Tibial artery (tissue), 4 donors: ENCODE data around the gene TOMM7.

ENCODE experiments used
- DNase-seq, 2 donors: peaks; one replicate each; pipeline ENCODE4 v3.0.0-alpha.2; 2019
- H3K27ac ChIP-seq, 2 donors: fragments of 200-600 bp; sonication (generic) in 1 of 2; 1 replicate in 1 of 2; 2 replicates in 1 of 2; pipeline ENCODE4 v1.5.1; 2018 to 2019; ENCODE audit warnings: mild to moderate bottlenecking in 1 of 2
- H3K27me3 ChIP-seq, 2 donors: fragments of 200-600 bp; sonication (generic) in 1 of 2; one replicate each; pipeline versions ENCODE4 v1.5.1 to v1.6.0; 2016 to 2019
- H3K36me3 ChIP-seq, 3 donors: fragments of 200-600 bp; sonication (generic) in 2 of 3; one replicate each; pipeline ENCODE4 v1.5.1; 2016 to 2019; ENCODE audit warnings: mild to moderate bottlenecking in 2 of 3
- H3K4me1 ChIP-seq, 4 donors: fragments of 200-600 bp; sonication (generic) in 2 of 4; 1 replicate in 3 of 4; 2 replicates in 1 of 4; pipeline ENCODE4 v1.5.1; 2016 to 2019
- H3K4me3 ChIP-seq, 2 donors: fragments of 200-600 bp; sonication (generic) in 1 of 2; 1 replicate in 1 of 2; 2 replicates in 1 of 2; pipeline ENCODE4 v1.5.1; 2018 to 2019; ENCODE audit warnings: mild to moderate bottlenecking in 2 of 2
- H3K9me3 ChIP-seq, 3 donors: fragments of 200-600 bp; sonication (generic) in 1 of 3; one replicate each; pipeline ENCODE4 v1.5.1; 2016 to 2019
- CTCF ChIP-seq, 2 experiments: fragments of 200-600 bp in 1 of 2; fragments of 450-650 bp in 1 of 2; IDR thresholded peaks; one replicate each; pipeline ENCODE4 v1.5.1; 2017 to 2019; ENCODE audit warnings: antibody characterized with exemption in 2 of 2, mild to moderate bottlenecking in 1 of 2, moderate library complexity in 1 of 2
- intact Hi-C: fragments of 100-400 bp; cut with DNase I; formaldehyde crosslinking; loops from one replicate; pipeline ENCODE4 v1.15.0; 2023; ENCODE audit warnings: low total_unique reads

The TOMM7 gene

GRCh38 chr7:22819476-22819875 is 3.2 kb downstream of the TOMM7 start:
- no peaks in the 10 kb centered on the region for H3K9me3 ChIP-seq
- H3K27me3 ChIP-seq, result no peaks in the 10 kb centered on the region
- H3K36me3 ChIP-seq, result peaks cover 10 to 31% (median 14%) of the 10 kb centered on the region in 3 donors
- DNase-seq, result no peak
- peaks cover 0 to 36% (median 15%) of the 10 kb centered on the region in 4 donors for H3K4me1 ChIP-seq
- intact Hi-C loops, result no loop called here
- no peak overlapping the region for H3K27ac ChIP-seq
- no peak for TF ChIP-seq CTCF (IDR thresholded peaks at IDR 0.05)
- H3K4me3 ChIP-seq, result no peak overlapping the region

DNA sequence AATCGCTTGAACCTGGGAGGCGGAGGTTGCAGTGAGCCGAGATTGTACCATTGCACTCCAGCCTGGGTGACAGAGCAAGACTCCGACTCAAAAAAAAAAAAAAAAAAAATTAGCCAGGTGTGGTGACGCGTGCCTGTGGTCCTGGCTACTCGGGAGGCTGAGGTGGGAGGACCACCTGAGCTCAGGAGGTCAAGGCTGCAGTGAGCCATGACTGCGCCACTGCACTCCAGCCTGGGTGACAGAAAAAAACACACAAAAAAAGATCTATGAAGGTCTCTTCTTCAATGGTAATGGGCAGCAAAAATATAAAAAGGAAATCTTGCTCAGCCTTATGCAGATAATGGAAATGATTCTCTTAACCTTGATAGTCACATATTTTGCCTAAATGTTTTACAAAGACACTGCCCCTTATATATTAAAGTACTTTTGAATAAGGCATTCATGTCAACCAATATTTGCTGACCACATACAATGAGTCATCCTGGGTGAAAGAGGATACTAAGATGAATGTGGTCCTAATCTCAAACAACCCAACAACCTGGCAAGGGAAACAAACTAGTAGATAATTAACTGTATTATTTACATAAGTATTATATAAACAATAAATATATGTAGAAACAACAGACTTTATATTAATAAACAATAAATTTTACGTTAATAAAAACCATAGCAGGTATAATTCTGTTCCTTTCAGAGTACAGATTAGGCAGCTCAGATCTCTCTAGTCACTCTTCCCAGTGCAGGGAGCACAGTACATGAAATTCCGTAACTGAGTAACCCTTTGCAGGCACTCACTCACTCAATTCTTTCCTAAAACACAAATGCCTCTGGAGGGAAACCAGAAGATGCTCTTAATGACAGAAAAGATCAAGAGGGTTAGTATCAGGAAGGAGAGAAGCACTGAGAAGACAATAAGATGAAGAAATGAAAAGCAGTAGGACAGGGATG is 8.1 kb downstream of the TOMM7 start:
- H3K9me3 ChIP-seq, result no peaks in the 10 kb centered on the region
- peaks cover 0 to 5% (median 0%) of the 10 kb centered on the region in 4 donors for H3K4me1 ChIP-seq
- DNase-seq, result no peak
- H3K36me3 ChIP-seq, result peaks cover 17 to 65% (median 17%) of the 10 kb centered on the region in 3 donors
- intact Hi-C loops, result no loop called here
- no peak for TF ChIP-seq CTCF (IDR thresholded peaks at IDR 0.05)
- no peaks in the 10 kb centered on the region for H3K27me3 ChIP-seq
- no peak overlapping the region for H3K4me3 ChIP-seq
- no peak overlapping the region for H3K27ac ChIP-seq

- H3K4me3 ChIP-seq, result no peak overlapping the region
- no peaks in the 10 kb centered on the region for H3K9me3 ChIP-seq
- TF ChIP-seq CTCF (IDR thresholded peaks at IDR 0.05), result no peak
- DNase-seq, result no peak
- no peak overlapping the region for H3K27ac ChIP-seq
- intact Hi-C loops, result no loop called here
- no peaks in the 10 kb centered on the region for H3K4me1 ChIP-seq
- peaks cover 14 to 56% (median 17%) of the 10 kb centered on the region in 3 donors for H3K36me3 ChIP-seq
- no peaks in the 10 kb centered on the region for H3K27me3 ChIP-seq
Measured at GRCh38 chr7:22812353-22812752, 10.3 kb downstream of the TOMM7 start.

GRCh38 chr7:22811746-22812280 is 10.8 kb downstream of the TOMM7 start:
- Histone ChIP-seq H3K27me3 (no peaks in the 10 kb centered on the region), H3K4me3 (no peak overlapping the region), H3K27ac (no peak overlapping the region), H3K36me3 (peaks cover 9 to 51% (median 17%) of the 10 kb centered on the region in 3 donors), H3K9me3 (no peaks in the 10 kb centered on the region), H3K4me1 (no peaks in the 10 kb centered on the region)
- no peak for TF ChIP-seq CTCF (IDR thresholded peaks at IDR 0.05)
- intact Hi-C loops, result no loop called here
- no peak for DNase-seq

DNA sequence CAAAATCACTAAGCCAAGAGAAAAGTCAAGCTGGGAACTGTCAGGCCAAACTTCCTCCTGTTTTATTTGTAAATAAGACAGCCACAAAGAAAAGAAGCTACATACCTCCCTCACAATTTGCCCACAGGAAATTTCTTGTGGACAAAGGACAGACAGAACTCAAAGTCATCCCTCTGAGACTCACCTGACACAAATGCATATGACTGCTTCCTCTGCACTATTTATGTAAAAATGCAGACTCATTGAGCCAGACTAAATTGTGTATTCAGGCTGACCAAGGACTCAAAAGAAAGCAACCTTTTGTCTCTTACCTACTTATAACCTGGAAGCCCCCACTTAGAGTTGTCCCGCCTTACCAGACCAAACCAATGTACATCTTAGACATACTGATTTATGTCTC is 11.8 kb downstream of the TOMM7 start:
- intact Hi-C loops, result no loop called here
- TF ChIP-seq CTCF (IDR thresholded peaks at IDR 0.05), result no peak
- peaks cover 3 to 41% (median 12%) of the 10 kb centered on the region in 3 donors for H3K36me3 ChIP-seq
- no peaks in the 10 kb centered on the region for H3K4me1 ChIP-seq
- no peaks in the 10 kb centered on the region for H3K9me3 ChIP-seq
- H3K27ac ChIP-seq, result no peak overlapping the region
- no peak for DNase-seq
- no peak overlapping the region for H3K4me3 ChIP-seq
- H3K27me3 ChIP-seq, result no peaks in the 10 kb centered on the region
